Transverse colon (tissue), 4 donors: ENCODE results near the gene THBS4.

ENCODE experiments used
- EP300 ChIP-seq: sonication (generic); formaldehyde crosslinking; IDR thresholded peaks from one replicate; pipeline ENCODE4 v1.6.1; 2017; ENCODE audit warnings: antibody characterized with exemption, low read depth
- POLR2A ChIP-seq: fragments of 450-650 bp; IDR thresholded peaks from one replicate; pipeline ENCODE4 v1.6.1; 2016; ENCODE audit warnings: antibody characterized with exemption, mild to moderate bottlenecking, moderate library complexity
- POLR2AphosphoS5 ChIP-seq, 3 donors: sonication (generic); formaldehyde crosslinking; IDR thresholded peaks; one replicate each; pipeline ENCODE4 v1.6.1; 2016; ENCODE audit warnings: antibody characterized with exemption in 3 of 3
- TF ChIP-seq, protein P1 (sequence below), 5 experiments: fragments of 200-600 bp in 3 of 5; fragments of 450-650 bp in 2 of 5; sonication (generic) in 3 of 5; IDR thresholded peaks; 1 replicate in 2 of 5; 2 replicates in 3 of 5; pipeline ENCODE4 v1.5.1; 2016 to 2017; ENCODE audit warnings: antibody characterized with exemption in 5 of 5, inconsistent platforms in 3 of 5, mild to moderate bottlenecking in 2 of 5, moderate library complexity in 1 of 5

DNA sequence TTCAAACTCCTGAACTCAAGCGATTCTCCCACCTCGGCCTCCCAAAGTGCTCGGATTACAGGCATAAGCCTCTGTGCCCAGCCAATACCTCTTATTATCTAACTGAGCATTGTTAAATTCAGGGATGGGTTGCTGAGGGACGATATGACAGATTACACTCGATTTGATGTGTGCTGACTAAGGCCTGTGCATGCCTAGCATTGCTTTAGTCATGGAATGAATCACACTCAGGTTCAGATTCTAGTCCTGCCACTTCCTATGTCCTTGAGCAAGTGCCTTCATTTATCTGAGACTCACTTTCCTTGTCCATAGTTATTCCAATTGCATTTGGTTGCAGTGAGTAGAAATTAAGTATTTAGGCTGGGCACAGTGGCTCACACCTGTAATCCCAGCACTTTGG, 19.5 kb downstream of the THBS4 start:
- TF ChIP-seq, protein P1, sequence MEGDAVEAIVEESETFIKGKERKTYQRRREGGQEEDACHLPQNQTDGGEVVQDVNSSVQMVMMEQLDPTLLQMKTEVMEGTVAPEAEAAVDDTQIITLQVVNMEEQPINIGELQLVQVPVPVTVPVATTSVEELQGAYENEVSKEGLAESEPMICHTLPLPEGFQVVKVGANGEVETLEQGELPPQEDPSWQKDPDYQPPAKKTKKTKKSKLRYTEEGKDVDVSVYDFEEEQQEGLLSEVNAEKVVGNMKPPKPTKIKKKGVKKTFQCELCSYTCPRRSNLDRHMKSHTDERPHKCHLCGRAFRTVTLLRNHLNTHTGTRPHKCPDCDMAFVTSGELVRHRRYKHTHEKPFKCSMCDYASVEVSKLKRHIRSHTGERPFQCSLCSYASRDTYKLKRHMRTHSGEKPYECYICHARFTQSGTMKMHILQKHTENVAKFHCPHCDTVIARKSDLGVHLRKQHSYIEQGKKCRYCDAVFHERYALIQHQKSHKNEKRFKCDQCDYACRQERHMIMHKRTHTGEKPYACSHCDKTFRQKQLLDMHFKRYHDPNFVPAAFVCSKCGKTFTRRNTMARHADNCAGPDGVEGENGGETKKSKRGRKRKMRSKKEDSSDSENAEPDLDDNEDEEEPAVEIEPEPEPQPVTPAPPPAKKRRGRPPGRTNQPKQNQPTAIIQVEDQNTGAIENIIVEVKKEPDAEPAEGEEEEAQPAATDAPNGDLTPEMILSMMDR (IDR thresholded peaks at IDR 0.05) = no peak
- TF ChIP-seq POLR2AphosphoS5 (IDR thresholded peaks at IDR 0.05) = no peak
- no peak for TF ChIP-seq POLR2A
- no peak for TF ChIP-seq EP300
